ENCODE measurements around the gene THSD4. TPM values are rescaled to one million over a fixed set of nuclear protein-coding genes. Genes with fewer than 3 reads are reported as not detected.

THSD4 gene
- total and polyA plus RNA-seq, 2 of the 8 experiments (the other 6 are each of a cell fraction or from before 2014, with no cell fraction given) = 2.5 to 6.2 TPM

- TF ChIP-seq CHD7 (IDR thresholded peaks at IDR 0.05; ENCODE audit: insufficient replicate concordance, low read length) (no peak), SIRT6 (IDR thresholded peaks at IDR 0.05; ENCODE audit: low read length) (no peak), SUZ12 (IDR thresholded peaks at IDR 0.05; ENCODE audit: low read length) (no peak), ZNF274 (IDR thresholded peaks at IDR 0.05; ENCODE audit: borderline replicate concordance, extremely low read depth, low read length) (no peak), SP1 (IDR thresholded peaks at IDR 0.05; ENCODE audit: low read depth, low read length) (no peak), RNF2 (IDR thresholded peaks at IDR 0.05; ENCODE audit: borderline replicate concordance, low read depth, low read length, missing control alignments, poor library complexity, severe bottlenecking) (no peak), CBX5 (IDR thresholded peaks at IDR 0.05; ENCODE audit: low read depth, low read length) (no peak), SIN3A (conservative IDR thresholded peaks at IDR 0.05 in 1 of 2, IDR thresholded peaks at IDR 0.05 in 1 of 2; ENCODE audit: low read depth in 1 of 2, low read length in 2 of 2) (no peak), RAD21 (IDR thresholded peaks at IDR 0.05 in 1 of 2, conservative IDR thresholded peaks at IDR 0.05 in 1 of 2; ENCODE audit: low read depth in 2 of 2, low read length in 2 of 2) (no peak), POU5F1 (IDR thresholded peaks at IDR 0.05; ENCODE audit: low read depth, low read length) (no peak), GTF2F1 (IDR thresholded peaks at IDR 0.05; ENCODE audit: borderline replicate concordance, low read depth, low read length) (no peak)
These were observed 274.8 kb downstream of the THSD4 start (continued) for GRCh38 chr15:71390096-71390495.

Data from H1 (cell line).